Measurements from ENCODE around the gene PAX8.

The PAX8 gene

GRCh38 chr2:113202305-113203216 is 76.2 kb downstream of the PAX8 start:
- DNase-seq, result peak; percentile 17

GRCh38 chr2:113201496-113202304 is 77.0 kb downstream of the PAX8 start:
- DNase-seq, result no peak

- no peak for DNase-seq
Observed at GRCh38 chr2:113200736-113201490, 77.8 kb downstream of the PAX8 start.

GRCh38 chr2:113200236-113200635 is 78.5 kb downstream of the PAX8 start:
- DNase-seq, result no peak

- DNase-seq, result peak; percentile 84
Observed at GRCh38 chr2:113198790-113199612, 79.7 kb downstream of the PAX8 start.

GRCh38 chr2:113198048-113198789 is 80.5 kb downstream of the PAX8 start:
- DNase-seq, result no peak

- DNase-seq, result no peak
Observed at GRCh38 chr2:113197347-113198047, 81.2 kb downstream of the PAX8 start.

- no peak for DNase-seq
Observed at GRCh38 chr2:113196839-113197238, 81.9 kb downstream of the PAX8 start.

- no peak for DNase-seq
Observed at GRCh38 chr2:113195923-113196501, 82.7 kb downstream of the PAX8 start.

GRCh38 chr2:113192459-113193100 is 86.1 kb downstream of the PAX8 start:
- DNase-seq, result no peak

- DNase-seq, result no peak
Observed at GRCh38 chr2:113190871-113191270, 87.8 kb downstream of the PAX8 start.

- DNase-seq, result no peak
Observed at GRCh38 chr2:113187771-113188170, 91.0 kb downstream of the PAX8 start.

- DNase-seq, result no peak
Observed at GRCh38 chr2:113186433-113186796, 92.3 kb downstream of the PAX8 start.

- no peak for DNase-seq
Observed at GRCh38 chr2:113185664-113186432, 92.9 kb downstream of the PAX8 start.

- no peak for DNase-seq
Observed at GRCh38 chr2:113184531-113185230, 94.0 kb downstream of the PAX8 start.

- no peak for DNase-seq
Observed at GRCh38 chr2:113183703-113184102, 95.0 kb downstream of the PAX8 start.

GRCh38 chr2:113183264-113183663 is 95.5 kb downstream of the PAX8 start:
- DNase-seq, result no peak

- no peak for DNase-seq
Observed at GRCh38 chr2:113182471-113183260, 96.1 kb downstream of the PAX8 start.

Measured in COR-L47 (cell line).